ENCODE results near the gene RNF186.

DNA sequence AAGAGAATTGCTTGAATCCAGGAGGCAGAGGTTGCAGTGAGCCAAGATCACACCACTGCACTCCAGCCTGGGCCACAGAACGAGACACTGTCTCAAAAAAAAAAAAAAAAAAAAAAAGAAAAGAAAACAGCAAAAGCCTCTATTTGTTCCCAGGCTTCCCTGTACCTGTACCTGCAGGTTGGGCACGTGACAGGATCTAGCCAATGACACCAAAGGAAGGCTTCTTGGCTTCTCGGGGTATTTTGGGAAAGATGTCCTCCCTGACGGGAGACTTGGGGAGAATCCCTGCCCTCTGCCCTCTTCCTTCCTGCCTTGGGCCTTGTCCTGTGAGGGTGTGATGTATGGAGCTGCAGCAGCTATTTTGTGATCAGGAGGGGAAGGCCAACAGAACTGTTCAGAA lies 38.1 kb downstream of the RNF186 start:
- TF ChIP-seq CTCF (IDR thresholded peaks at IDR 0.05; ENCODE audit: low read length), result no peak
- TF ChIP-seq EZH2 (optimal IDR thresholded peaks at IDR 0.05; ENCODE audit: low read depth, low read length), result no peak
